ENCODE data around the gene ACTMAP.

DNA sequence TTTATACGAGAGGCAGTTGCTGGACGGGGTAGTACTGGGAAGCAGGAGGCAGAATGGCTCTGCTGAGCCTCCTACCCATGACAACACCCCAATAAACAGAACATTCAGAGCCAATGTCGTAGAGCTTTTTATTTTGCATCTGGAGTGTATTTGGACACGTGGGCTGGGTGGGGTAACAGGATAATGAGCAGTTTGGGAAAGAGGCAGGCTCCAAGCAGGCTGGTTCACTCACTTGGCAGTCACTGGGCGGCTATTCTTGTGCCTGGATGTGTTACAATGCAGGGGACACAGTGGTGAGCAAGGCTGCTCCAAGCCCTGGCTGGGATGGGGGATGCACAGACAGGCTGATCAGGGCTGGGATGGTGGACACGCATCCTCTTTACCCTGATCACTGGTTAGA, 9.5 kb downstream of the ACTMAP start:
- TF ChIP-seq POLR2AphosphoS5 (IDR thresholded peaks at IDR 0.05; ENCODE audit: low read depth, low read length) (no peak), EZH2phosphoT487 (IDR thresholded peaks at IDR 0.05; ENCODE audit: borderline replicate concordance, low read depth) (no peak), RCOR1 (IDR thresholded peaks at IDR 0.05; ENCODE audit: low read length) (no peak), GABPA (IDR thresholded peaks at IDR 0.05; ENCODE audit: low read depth) (no peak), RXRA (IDR thresholded peaks at IDR 0.05; ENCODE audit: borderline replicate concordance, low read depth) (no peak), TCF12 (IDR thresholded peaks at IDR 0.05) (no peak), CHD2 (IDR thresholded peaks at IDR 0.05; ENCODE audit: low read length, partially characterized antibody) (no peak), EP300 (IDR thresholded peaks at IDR 0.05; ENCODE audit: borderline replicate concordance in 1 of 2, low read depth in 1 of 2, low read length in 1 of 2) (no peak)
- TF ChIP-seq, protein P1, sequence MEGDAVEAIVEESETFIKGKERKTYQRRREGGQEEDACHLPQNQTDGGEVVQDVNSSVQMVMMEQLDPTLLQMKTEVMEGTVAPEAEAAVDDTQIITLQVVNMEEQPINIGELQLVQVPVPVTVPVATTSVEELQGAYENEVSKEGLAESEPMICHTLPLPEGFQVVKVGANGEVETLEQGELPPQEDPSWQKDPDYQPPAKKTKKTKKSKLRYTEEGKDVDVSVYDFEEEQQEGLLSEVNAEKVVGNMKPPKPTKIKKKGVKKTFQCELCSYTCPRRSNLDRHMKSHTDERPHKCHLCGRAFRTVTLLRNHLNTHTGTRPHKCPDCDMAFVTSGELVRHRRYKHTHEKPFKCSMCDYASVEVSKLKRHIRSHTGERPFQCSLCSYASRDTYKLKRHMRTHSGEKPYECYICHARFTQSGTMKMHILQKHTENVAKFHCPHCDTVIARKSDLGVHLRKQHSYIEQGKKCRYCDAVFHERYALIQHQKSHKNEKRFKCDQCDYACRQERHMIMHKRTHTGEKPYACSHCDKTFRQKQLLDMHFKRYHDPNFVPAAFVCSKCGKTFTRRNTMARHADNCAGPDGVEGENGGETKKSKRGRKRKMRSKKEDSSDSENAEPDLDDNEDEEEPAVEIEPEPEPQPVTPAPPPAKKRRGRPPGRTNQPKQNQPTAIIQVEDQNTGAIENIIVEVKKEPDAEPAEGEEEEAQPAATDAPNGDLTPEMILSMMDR (IDR thresholded peaks at IDR 0.05), result no peak
- TF ChIP-seq, protein P2, sequence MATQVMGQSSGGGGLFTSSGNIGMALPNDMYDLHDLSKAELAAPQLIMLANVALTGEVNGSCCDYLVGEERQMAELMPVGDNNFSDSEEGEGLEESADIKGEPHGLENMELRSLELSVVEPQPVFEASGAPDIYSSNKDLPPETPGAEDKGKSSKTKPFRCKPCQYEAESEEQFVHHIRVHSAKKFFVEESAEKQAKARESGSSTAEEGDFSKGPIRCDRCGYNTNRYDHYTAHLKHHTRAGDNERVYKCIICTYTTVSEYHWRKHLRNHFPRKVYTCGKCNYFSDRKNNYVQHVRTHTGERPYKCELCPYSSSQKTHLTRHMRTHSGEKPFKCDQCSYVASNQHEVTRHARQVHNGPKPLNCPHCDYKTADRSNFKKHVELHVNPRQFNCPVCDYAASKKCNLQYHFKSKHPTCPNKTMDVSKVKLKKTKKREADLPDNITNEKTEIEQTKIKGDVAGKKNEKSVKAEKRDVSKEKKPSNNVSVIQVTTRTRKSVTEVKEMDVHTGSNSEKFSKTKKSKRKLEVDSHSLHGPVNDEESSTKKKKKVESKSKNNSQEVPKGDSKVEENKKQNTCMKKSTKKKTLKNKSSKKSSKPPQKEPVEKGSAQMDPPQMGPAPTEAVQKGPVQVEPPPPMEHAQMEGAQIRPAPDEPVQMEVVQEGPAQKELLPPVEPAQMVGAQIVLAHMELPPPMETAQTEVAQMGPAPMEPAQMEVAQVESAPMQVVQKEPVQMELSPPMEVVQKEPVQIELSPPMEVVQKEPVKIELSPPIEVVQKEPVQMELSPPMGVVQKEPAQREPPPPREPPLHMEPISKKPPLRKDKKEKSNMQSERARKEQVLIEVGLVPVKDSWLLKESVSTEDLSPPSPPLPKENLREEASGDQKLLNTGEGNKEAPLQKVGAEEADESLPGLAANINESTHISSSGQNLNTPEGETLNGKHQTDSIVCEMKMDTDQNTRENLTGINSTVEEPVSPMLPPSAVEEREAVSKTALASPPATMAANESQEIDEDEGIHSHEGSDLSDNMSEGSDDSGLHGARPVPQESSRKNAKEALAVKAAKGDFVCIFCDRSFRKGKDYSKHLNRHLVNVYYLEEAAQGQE (IDR thresholded peaks at IDR 0.05; ENCODE audit: low read depth, low read length), result no peak
- TF ChIP-seq, protein P3, sequence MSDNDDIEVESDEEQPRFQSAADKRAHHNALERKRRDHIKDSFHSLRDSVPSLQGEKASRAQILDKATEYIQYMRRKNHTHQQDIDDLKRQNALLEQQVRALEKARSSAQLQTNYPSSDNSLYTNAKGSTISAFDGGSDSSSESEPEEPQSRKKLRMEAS (IDR thresholded peaks at IDR 0.05; ENCODE audit: low read depth), result no peak
- TF ChIP-seq, protein P4, sequence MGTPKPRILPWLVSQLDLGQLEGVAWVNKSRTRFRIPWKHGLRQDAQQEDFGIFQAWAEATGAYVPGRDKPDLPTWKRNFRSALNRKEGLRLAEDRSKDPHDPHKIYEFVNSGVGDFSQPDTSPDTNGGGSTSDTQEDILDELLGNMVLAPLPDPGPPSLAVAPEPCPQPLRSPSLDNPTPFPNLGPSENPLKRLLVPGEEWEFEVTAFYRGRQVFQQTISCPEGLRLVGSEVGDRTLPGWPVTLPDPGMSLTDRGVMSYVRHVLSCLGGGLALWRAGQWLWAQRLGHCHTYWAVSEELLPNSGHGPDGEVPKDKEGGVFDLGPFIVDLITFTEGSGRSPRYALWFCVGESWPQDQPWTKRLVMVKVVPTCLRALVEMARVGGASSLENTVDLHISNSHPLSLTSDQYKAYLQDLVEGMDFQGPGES (IDR thresholded peaks at IDR 0.05; ENCODE audit: low read depth, low read length), result no peak

All from SK-N-SH (cell line).